ENCODE results near the gene BMF.

The BMF gene

DNA sequence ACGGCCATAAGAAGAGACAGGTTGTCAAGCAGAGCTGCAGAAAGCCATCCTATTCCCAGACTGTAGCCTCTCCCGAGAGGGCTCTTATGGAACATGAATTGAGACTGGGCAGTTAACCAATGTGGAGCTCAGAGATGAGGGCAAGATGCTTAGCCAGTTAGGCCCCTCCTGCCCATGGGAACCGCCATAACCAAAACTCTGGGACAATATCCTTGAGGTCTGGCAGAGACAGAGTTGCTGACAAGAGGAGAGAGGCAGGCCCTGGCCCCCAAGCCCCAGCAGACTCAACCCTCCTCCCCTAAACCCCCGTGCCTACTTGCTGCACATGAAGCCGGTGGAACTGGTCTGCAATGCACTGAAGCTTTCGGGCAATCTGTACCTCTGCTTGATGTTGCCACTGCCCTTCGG lies 4.8 kb downstream of the BMF start:
- no peak for DNase-seq (ENCODE audit: insufficient read length, low spot score)
- no peak for FAIRE-seq
- TF ChIP-seq, protein P1, sequence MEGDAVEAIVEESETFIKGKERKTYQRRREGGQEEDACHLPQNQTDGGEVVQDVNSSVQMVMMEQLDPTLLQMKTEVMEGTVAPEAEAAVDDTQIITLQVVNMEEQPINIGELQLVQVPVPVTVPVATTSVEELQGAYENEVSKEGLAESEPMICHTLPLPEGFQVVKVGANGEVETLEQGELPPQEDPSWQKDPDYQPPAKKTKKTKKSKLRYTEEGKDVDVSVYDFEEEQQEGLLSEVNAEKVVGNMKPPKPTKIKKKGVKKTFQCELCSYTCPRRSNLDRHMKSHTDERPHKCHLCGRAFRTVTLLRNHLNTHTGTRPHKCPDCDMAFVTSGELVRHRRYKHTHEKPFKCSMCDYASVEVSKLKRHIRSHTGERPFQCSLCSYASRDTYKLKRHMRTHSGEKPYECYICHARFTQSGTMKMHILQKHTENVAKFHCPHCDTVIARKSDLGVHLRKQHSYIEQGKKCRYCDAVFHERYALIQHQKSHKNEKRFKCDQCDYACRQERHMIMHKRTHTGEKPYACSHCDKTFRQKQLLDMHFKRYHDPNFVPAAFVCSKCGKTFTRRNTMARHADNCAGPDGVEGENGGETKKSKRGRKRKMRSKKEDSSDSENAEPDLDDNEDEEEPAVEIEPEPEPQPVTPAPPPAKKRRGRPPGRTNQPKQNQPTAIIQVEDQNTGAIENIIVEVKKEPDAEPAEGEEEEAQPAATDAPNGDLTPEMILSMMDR (IDR thresholded peaks at IDR 0.05; ENCODE audit: insufficient read depth, missing control alignments) = no peak

- peak; percentile 16 for DNase-seq (ENCODE audit: insufficient read length, low spot score)
- no peak for FAIRE-seq
- TF ChIP-seq, protein P1 (IDR thresholded peaks at IDR 0.05; ENCODE audit: insufficient read depth, missing control alignments) = no peak
Observed at GRCh38 chr15:40102897-40103858, 5.5 kb downstream of the BMF start.

DNA sequence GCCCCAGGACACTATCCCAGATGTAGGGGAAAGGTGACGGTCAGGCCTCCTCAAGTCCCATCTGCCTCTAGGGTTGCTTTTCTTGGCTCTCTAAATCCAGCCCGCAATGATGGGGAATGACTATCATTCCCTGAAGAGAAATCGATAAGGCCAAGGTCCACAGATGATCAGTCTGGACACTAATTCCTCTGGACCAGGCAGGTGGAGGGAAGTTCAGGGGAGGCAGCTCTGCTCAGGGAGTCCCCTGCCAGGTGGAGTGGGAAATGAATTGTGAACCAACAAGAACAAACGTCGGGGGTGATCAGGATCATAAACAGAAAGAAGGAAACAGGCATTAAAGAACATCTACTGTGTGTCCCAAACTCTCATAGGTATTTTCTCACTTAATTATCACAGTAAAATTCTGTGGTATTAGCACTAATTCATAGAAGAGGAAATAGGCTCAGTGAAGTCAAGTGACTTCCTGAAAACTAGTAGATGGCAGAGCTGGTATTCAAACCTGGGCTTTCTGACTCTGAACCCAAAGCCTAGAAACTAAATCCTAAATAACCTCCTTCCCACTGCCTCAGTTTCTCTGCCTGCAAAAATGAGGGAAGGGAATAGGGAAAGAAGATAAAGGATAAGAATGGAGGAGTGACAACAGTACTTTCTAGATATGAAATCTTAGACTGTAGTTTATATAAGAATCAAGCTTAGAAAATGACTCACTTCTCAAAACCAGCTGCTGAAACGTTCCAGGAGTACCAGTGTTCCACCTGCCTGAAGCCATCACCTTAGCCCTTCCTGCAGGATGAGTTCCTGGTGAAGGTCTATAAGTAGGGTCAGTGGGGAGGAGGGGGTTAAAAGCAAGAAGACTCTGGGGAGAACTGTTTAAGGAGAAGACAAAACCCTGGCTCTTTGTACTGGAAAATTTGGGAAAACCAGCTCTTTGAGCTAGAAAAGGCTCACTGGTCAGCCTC lies 7.5 kb downstream of the BMF start:
- DNase-seq (ENCODE audit: insufficient read length, low spot score) = no peak
- FAIRE-seq = no peak
- TF ChIP-seq, protein P1 (IDR thresholded peaks at IDR 0.05; ENCODE audit: insufficient read depth, missing control alignments) = no peak

- FAIRE-seq (no peak), DNase-seq (ENCODE audit: insufficient read length, low spot score) (no peak)
- TF ChIP-seq, protein P1 (IDR thresholded peaks at IDR 0.05; ENCODE audit: insufficient read depth, missing control alignments) = no peak
Observed at GRCh38 chr15:40100123-40100946, 8.3 kb downstream of the BMF start.

DNA sequence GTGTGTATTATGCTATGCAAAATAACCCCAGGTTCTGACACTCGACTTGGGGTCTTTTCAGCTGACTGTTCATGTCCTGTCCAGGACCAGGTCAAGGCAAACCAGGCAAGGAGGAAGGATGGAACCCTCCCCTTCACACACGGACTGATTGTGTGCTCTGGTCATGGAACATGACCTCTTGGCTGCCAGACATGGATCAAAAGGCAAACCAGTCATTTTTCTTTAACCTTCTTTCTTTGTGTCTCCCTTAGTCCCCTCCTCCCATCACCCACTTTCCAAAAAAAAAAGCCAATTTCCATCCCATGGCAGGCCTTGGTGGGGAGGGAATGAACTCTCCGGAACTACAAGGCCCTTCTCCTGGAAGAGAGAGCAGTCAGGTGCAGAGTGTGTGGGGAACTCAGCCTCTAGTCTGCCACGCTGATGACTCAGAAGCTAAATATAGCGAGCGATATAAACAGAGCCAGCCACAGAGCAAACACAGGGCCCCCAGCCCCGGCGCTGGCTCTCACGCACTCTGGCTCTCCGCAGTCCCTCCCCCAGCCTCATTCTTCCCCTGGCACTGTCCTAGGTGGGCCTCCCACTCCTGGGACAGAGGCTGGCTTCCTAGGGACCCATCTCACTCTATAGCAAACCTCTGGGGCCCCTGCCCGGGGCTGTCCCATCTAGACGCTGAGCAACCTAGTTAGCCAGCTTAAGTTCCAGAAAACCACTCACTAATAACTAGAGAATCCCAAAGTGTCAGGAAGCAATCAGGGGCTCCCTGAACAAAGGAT lies 10.0 kb downstream of the BMF start:
- no peak for FAIRE-seq
- no peak for DNase-seq (ENCODE audit: insufficient read length, low spot score)
- TF ChIP-seq, protein P1 (IDR thresholded peaks at IDR 0.05; ENCODE audit: insufficient read depth, missing control alignments) = no peak

GRCh38 chr15:40097968-40098476 lies 10.7 kb downstream of the BMF start:
- DNase-seq (ENCODE audit: insufficient read length, low spot score) = no peak
- FAIRE-seq = no peak
- TF ChIP-seq, protein P1 (IDR thresholded peaks at IDR 0.05; ENCODE audit: insufficient read depth, missing control alignments) = no peak
